ENCODE results near the gene GALR3.

DNA sequence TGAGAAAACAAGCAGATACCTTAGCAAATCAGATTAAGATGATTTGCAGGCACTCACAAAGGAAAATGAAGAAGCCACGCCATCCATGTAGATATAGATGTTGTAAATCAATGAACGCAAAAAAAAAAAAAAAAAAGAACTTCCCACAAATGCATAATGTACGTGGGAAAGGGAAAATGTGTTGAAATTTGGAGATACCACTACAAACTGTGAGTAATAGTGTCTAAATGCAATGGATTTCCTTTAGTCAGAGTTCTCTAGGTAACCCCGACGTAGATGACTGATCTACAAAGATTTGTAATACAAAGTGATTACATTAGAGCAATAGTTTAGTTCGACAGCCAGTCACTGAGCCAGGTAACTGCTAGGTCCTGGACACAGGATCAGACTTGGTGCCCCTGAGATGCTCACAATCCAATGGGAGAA, 21.7 kb downstream of the GALR3 start:
- TF ChIP-seq, protein P1, sequence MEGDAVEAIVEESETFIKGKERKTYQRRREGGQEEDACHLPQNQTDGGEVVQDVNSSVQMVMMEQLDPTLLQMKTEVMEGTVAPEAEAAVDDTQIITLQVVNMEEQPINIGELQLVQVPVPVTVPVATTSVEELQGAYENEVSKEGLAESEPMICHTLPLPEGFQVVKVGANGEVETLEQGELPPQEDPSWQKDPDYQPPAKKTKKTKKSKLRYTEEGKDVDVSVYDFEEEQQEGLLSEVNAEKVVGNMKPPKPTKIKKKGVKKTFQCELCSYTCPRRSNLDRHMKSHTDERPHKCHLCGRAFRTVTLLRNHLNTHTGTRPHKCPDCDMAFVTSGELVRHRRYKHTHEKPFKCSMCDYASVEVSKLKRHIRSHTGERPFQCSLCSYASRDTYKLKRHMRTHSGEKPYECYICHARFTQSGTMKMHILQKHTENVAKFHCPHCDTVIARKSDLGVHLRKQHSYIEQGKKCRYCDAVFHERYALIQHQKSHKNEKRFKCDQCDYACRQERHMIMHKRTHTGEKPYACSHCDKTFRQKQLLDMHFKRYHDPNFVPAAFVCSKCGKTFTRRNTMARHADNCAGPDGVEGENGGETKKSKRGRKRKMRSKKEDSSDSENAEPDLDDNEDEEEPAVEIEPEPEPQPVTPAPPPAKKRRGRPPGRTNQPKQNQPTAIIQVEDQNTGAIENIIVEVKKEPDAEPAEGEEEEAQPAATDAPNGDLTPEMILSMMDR (conservative IDR thresholded peaks at IDR 0.05; ENCODE audit: low read length) = no peak
- TF ChIP-seq EZH2phosphoT487 (IDR thresholded peaks at IDR 0.05; ENCODE audit: borderline replicate concordance) = no peak
